ENCODE measurements around the gene ZNF446. TPM values are rescaled to one million over a fixed set of nuclear protein-coding genes. Genes with fewer than 3 reads are reported as not detected.
"Not testable (repeated sequence)": the region's sequence is repeated elsewhere in the genome, so short reads cannot be mapped to it uniquely, and the experiment has no call there.

Gene ZNF446
- 14.1 TPM for polyA plus RNA-seq (ENCODE audit: insufficient read length)
- long read RNA-seq, donor 1, partial matches to known transcripts: 0 of 1 reads
- long read RNA-seq, donor 1, other reads (novel, unspliced or antisense): 0 of 1 reads
- long read RNA-seq, donor 2: 0 reads
- long read RNA-seq, donor 3, partial matches to known transcripts: 0 of 2 reads
- long read RNA-seq, donor 3, other reads (novel, unspliced or antisense): 0 of 2 reads
- long read RNA-seq, donor 4: 0 reads
- long read RNA-seq, donor 5, partial matches to known transcripts: 0 of 4 reads
- long read RNA-seq, donor 5, other reads (novel, unspliced or antisense): 0 of 4 reads
- long read RNA-seq, donor 6, partial matches to known transcripts: 0 of 3 reads
- long read RNA-seq, donor 6, other reads (novel, unspliced or antisense): 0 of 3 reads
- long read RNA-seq, donor 7, partial matches to known transcripts: 0 of 4 reads
- long read RNA-seq, donor 7, other reads (novel, unspliced or antisense): 0 of 4 reads
- long read RNA-seq, donor 8, partial matches to known transcripts: 0 of 1 reads
- long read RNA-seq, donor 8, other reads (novel, unspliced or antisense): 0 of 1 reads

GRCh38 chr19:58475714-58476497, at the start of gene ZNF446:
TSS of gene ZNF446 (plus strand) at chr19:58476352. CDS start at chr19:58477219, 867 bp downstream.
- peak; percentile 97 for DNase-seq

- no peak for DNase-seq
Measured at GRCh38 chr19:58428617-58429016, 47.5 kb upstream of the ZNF446 start.

DNA sequence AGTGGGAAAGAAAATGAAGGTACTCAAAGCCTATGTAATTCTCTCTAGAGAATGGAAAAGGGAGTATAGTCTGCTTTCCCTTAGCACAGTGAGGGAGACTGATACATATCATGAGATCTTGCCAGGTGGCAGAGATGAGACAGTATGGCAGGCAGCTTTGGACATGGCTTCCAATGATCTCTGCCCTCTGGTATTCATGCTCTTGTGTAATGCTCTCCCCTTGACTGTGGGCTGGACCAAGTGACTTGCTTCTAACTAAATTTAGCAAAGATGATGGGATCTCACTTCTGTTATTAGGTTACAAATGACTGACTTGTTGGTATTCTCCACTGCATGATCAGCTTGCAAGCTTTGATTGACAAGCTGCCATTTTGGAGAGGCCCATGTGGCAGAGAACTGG, 46.4 kb upstream of the ZNF446 start:
- no peak for DNase-seq

DNA sequence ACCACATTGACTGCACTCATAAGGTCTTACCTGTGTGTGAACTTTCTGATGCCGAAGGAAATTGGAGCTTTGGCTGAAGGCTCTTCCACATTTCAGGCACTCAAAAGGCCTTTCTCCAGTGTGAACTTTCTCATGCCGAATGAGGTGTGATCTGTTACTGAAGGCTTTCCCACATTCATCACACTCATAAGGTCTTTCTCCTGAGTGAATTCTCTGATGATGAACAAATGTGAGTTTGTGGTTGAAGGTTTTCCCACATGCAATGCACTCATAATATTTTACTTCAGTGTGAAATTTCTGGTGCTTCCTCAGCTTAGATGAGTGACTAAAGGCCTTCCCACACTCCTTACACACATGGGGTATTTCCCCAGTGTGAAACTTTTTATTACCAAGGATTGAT, 41.9 kb upstream of the ZNF446 start:
- DNase-seq: no peak

GRCh38 chr19:58439576-58440554, 36.3 kb upstream of the ZNF446 start, which contains the start of gene ZNF132:
TSS of gene ZNF132 (minus strand) at chr19:58440153. CDS start at chr19:58439821, 332 bp downstream.
- DNase-seq: peak; percentile 100

DNA sequence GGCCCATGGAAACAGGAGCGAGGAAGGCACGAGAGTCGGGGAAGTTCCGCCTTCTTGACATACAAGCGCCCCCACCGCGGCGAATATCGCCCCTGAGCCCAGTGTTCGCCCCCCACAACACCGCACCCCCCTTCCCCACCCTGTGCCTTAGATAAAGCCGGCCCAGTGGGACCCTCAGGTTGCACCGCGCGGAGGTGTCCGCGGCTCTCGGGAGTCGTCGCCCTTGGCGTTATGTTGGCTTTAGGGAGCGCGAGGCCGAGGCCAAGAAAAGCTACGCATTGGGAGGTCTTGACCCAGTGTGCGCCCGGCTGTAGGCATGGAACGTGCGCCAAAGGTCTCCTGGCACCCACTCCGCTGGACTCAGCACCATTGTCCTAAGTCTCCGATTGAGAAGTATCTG, 35.6 kb upstream of the ZNF446 start:
- DNase-seq: no peak

DNA sequence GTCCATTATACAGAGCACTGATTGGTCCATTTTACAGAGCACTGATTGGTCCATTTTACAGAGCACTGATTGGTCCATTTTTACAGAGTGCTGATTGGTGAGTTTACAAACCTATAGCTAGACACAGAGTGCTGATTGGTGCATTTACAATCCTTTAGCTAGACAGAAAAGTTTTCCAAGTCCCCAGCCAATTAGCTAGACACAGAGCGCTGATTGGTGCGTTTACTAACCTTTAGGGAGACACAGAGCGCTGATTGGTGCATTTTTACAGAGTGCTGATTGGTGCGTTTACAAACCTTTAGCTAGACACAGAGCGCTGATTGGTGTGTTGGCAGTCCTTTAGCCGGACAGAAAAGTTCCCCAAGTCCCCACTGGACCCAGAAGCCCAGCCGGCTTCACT, 33.2 kb upstream of the ZNF446 start:
- not testable (repeated sequence) for DNase-seq

GRCh38 chr19:58448860-58449259, 27.3 kb upstream of the ZNF446 start:
- not testable (repeated sequence) for DNase-seq

DNA sequence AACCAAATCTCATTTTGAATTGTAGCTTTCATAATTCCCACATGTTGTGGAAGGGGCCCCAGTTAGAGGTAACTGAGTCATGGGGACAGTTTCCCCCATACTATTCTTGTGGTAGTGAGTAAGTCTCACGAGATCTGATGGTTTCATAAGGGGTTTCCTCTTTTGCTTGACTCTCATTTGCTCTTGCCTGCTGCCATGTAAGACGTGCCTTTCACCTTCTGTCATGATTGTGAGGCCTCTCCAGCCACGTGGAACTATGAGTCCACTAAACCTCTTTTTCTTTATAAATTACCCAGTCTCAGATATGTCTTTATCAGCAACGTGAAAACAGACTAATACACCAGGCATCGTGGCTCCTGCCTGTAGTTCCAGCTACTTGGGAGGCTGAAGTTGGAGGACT, 26.2 kb upstream of the ZNF446 start:
- not testable (repeated sequence) for DNase-seq

DNA sequence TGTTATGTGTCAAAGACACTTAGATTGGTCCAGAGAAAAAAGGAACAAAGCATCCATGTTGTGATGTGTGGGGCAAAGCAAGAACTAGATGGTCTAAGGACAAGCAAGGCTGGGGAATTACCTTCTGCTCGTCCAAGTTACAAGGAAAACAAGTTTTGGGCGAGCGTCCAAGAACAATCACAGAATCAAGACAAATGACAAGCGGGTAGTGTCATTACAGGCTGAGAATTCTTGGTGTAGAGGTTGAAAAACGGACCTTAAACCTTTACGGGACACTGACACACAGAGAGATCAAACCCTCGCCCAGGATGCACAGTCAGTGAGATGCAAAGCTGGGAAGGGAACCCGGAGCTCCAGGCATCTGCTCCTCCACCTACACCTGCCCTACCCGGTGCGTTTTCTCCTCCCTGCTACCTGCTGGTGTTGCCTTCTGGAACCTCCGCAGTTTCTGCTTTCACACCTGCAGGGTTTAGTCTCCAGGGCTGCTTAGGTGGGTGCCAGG, 25.2 kb upstream of the ZNF446 start:
- DNase-seq: no peak

DNA sequence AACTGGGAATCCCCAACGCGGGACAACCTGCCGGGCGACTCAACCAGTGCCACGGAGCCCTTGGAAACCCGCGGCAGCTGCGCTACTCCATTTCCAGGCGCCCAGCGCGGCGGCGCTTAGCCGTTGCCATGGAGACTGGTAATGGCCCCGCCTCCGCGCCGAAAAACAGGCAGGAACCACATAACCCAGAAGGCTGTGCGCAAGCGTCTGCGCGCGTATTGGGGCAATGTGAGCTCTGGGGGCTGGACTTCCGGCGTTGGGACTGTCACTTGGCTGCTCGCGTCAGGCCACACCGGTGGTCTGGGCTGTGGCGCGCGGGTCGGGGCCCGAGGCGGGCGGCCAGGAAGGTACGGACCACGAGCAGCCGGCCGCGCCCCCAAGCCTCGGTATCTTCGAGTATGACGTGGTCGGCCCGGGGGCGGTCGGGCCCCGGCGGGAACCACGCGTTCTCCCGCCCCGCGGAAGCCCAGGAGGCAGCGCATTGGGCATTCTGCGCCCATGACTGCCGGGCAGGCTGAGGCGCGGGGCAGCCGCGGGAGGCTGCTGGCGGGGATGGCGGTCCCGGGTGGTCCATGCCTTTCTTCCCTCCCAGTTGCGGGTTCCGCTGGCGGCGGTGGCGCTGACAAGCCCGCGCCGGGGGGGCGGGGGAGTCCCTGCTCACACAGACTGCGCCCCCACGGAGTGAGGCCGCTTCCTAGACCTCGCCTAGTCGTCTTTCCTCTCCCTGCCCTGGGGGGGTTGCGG, 24.6 kb upstream of the ZNF446 start, which contains the start of gene ZNF324B:
ZNF324B (plus strand) TSS at position 265 of the 744 bp plus-strand sequence. CDS start 2,080 bp downstream, outside the sequence.
- DNase-seq: peak; percentile 96

DNA sequence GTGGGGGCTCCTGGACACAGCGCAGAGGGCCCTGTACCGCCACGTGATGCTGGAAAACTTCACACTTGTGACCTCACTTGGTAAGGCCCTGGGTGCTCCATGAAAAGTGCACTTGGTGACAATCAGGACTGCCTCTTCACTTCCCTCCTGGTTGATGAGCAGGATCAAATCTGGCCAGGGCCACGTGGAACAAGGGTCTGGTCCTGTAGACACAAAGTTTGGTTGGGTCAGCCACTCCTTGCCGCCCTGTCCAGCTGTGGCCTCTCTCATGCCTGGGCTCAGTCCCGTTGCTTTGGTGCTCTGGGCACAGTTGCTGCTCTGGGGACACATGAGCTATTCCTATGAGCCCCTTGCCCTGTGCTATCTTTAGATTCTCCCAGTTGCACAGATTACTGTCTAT, 22.4 kb upstream of the ZNF446 start:
- DNase-seq: no peak

GRCh38 chr19:58455306-58455705, 20.8 kb upstream of the ZNF446 start:
- DNase-seq: no peak

DNA sequence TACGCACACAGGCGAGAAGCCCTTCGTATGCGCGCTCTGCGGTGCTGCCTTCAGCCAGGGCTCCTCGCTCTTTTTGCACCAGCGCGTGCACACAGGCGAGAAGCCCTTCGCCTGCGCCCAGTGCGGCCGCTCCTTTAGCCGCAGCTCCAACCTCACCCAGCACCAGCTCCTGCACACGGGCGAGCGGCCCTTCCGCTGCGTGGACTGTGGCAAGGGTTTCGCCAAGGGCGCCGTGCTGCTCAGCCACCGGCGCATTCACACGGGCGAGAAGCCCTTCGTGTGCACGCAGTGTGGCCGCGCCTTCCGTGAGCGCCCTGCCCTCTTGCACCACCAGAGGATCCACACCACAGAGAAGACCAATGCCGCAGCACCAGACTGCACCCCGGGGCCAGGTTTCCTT, 20.0 kb upstream of the ZNF446 start:
- DNase-seq: no peak

DNA sequence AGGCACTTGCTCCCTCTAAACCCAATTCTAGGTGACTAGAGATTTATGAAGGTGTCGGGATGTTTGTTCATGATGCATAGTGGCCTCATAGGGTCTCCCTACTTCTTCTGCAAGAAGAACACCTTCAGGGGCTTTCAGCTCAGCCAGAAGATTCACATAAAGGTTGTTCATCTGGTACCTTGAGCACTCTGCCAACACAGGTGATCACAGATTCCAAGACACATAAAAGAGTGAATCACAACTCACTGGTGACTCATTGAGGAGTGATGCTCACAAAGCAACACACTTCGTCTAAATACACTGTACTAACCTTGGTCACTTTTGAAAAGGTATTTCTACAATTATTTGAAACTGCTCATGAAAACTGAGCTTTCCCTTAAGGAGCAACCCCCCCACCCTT, 16.1 kb upstream of the ZNF446 start:
- DNase-seq: no peak

DNA sequence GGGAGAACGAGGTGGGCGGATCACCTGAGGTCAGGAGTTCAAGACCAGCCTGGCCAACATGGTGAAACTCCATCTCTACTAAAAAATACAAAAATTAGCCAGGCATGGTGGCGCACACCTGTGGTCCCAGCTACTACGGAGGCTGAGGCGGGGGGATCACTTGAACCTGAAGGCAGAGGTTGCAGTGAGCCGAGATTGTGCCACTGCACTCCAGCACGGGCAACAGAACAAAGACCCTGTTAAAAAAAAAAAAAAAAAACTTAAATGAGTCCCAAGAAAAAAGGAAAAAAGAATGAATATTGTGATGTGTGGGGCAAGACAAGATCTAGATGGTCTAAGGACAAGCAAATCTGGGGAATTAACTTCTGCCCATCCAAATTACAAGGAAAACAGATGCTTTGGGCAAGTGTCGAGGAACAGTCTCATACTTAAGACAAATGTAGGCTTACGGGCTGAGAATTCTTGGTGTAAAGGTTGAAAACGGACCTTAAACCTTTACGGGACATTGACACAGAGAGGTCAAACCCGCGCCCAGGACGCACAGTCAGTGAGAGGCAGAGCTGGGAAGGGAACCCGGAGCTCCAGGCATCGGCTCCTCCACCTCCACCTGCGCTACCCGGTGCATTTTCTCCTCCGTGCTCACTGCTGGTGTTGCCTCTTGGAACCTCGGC, 9.9 kb upstream of the ZNF446 start:
- DNase-seq: no peak

- DNase-seq: peak; percentile 98
Measured at GRCh38 chr19:58466760-58467589, 9.2 kb upstream of the ZNF446 start, which contains the start of gene ZNF324. TSS of gene ZNF324 (plus strand) at chr19:58467080. CDS start at chr19:58469186, 2,106 bp downstream.

DNA sequence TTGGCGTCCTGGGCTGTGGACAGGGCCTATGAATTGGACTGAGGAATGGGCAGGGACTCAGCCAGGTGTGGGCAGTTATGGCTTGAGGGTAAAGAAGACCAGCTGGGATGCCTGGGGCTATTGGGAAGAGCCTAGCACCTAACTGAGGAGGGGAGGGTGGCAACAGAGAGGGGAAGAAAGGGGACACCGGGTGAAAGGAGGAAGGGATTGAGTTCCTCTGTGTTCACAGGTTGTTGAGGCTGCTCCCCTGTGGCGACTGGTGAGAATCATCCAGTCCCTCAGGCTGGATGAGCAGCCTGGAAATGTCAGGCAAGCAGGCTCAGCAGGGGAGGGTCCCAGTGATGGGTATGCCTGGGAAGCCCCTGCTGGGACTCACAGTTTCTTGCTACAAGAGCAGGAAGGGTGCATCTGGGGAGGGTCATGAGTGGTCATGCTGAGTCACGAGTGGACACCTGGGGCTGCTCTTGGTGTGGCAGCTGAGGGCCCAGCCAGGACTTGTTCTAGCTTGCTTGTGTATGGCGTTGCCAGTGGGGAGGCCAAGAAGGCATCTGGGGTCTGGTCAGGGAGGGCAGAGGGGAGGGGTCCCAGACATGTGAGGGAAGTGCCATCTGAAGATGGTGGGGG, 7.8 kb upstream of the ZNF446 start:
- no peak for DNase-seq

Data from left kidney (tissue), 8 donors.